IMR-90 (cell line): ENCODE data around the gene BCL2L12. TPM values are rescaled to one million over a fixed set of nuclear protein-coding genes. Genes with fewer than 3 reads are reported as not detected.
A peak's percentile ranks its signal among the peaks of the same experiment; 100 is the strongest.

Experiments used
- ATAC-seq: fragments of 200-7000 bp; cut with Tn5 transposase; 2 replicates; pipeline ENCODE4 v1.9.1; 2020; ENCODE audit warnings: low read depth, mild to moderate bottlenecking, moderate library complexity
- BruUV-seq: library from RNA; stranded (reverse); fragments of 400-500 nt; replicated peaks from 2 replicates; lab custom pipeline; 2021; lab: Mats Ljungman, UMichigan
- CTCF ChIA-PET: fragments of 300-600 bp; formaldehyde crosslinking; extraction: SDS; loops from one replicate; lab custom pipeline; 2021; ENCODE audit warnings: antibody characterized with exemption; lab: Yijun Ruan, JAX
- POLR2A ChIA-PET: fragments of 300-600 bp; sonication (Branson Sonifier 250); formaldehyde crosslinking; loops from one replicate; lab custom pipeline; 2022; ENCODE audit warnings: antibody characterized with exemption; ENCODE audit not compliant: unreplicated experiment; lab: Charles Lee
- DNase-seq: peaks from one replicate; pipeline ENCODE4 v3.0.0; 2013
- H2AFZ ChIP-seq: replicated peaks from 2 replicates; pipeline ENCODE3; 2013; ENCODE audit warnings: low read length, mild to moderate bottlenecking; ENCODE audit not compliant: poor library complexity
- H2AK5ac ChIP-seq: 2 replicates; pipeline ENCODE4 v1.6.1; 2013; ENCODE audit warnings: low read depth, low read length, inconsistent platforms
- H2AK9ac ChIP-seq: replicated peaks from 2 replicates; pipeline ENCODE3; 2013; ENCODE audit warnings: mild to moderate bottlenecking, low read depth, low read length, moderate library complexity; ENCODE audit not compliant: poor library complexity
- H2BK120ac ChIP-seq: 2 replicates; pipeline ENCODE4 v1.6.1; 2013; ENCODE audit warnings: low read depth, low read length, inconsistent platforms
- H2BK15ac ChIP-seq: 3 replicates; pipeline ENCODE4 v1.6.1; 2013; ENCODE audit warnings: low read depth, low read length, inconsistent platforms
- H2BK20ac ChIP-seq: 2 replicates; pipeline ENCODE4 v1.6.1; 2013; ENCODE audit warnings: low read depth, mild to moderate bottlenecking, inconsistent platforms, low read length, moderate library complexity
- H2BK5ac ChIP-seq: 2 replicates; pipeline ENCODE4 v1.6.1; 2013; ENCODE audit warnings: mild to moderate bottlenecking, low read depth, low read length, inconsistent platforms; ENCODE audit not compliant: poor library complexity, severe bottlenecking
- H3K14ac ChIP-seq: replicated peaks from 2 replicates; pipeline ENCODE4 v1.6.1; 2013; ENCODE audit warnings: low read depth, low read length, inconsistent platforms
- H3K18ac ChIP-seq: 2 replicates; pipeline ENCODE4 v1.6.1; 2013; ENCODE audit warnings: low read depth, low read length, control low read depth
- H3K23ac ChIP-seq: 2 replicates; pipeline ENCODE4 v1.6.1; 2013; ENCODE audit warnings: low read depth, low read length, inconsistent platforms
- H3K27ac ChIP-seq: 2 replicates; pipeline ENCODE4 v1.5.1; 2013; ENCODE audit warnings: mild to moderate bottlenecking, control low read depth, low read length; ENCODE audit not compliant: insufficient read depth
- H3K27me3 ChIP-seq: 2 replicates; pipeline ENCODE4 v1.6.1; 2013; ENCODE audit warnings: low read length; ENCODE audit not compliant: control insufficient read depth, insufficient read depth
- H3K36me3 ChIP-seq: 2 replicates; pipeline ENCODE4 v1.6.1; 2013; ENCODE audit warnings: low read length, mixed read lengths; ENCODE audit not compliant: control insufficient read depth, insufficient read depth
- H3K4ac ChIP-seq: 2 replicates; pipeline ENCODE4 v1.6.1; 2013; ENCODE audit warnings: low read depth, low read length, inconsistent platforms
- H3K4me1 ChIP-seq: 2 replicates; pipeline ENCODE4 v1.6.1; 2013; ENCODE audit warnings: low read length, mixed read lengths; ENCODE audit not compliant: control insufficient read depth, insufficient read depth
- H3K4me2 ChIP-seq: 2 replicates; pipeline ENCODE4 v1.6.1; 2013; ENCODE audit warnings: low read depth, mild to moderate bottlenecking, control low read depth, low read length, moderate library complexity
- H3K4me3 ChIP-seq: 2 replicates; pipeline ENCODE4 v1.5.1; 2013; ENCODE audit warnings: low read depth, mild to moderate bottlenecking, control low read depth, low read length, moderate library complexity; ENCODE audit not compliant: insufficient read depth
- H3K56ac ChIP-seq: 2 replicates; pipeline ENCODE4 v1.6.1; 2013; ENCODE audit warnings: low read length, inconsistent platforms; ENCODE audit not compliant: insufficient read depth; ENCODE audit errors: extremely low read depth
- H3K79me1 ChIP-seq, 2 experiments: 2 replicates each; pipeline ENCODE4 v1.6.1; 2013; ENCODE audit warnings: low read length in 2 of 2, inconsistent platforms in 1 of 2, low read depth in 1 of 2
- H3K9ac ChIP-seq: 2 replicates; pipeline ENCODE4 v1.6.1; 2013; ENCODE audit warnings: low read depth, low read length, control low read depth
- H3K9me1 ChIP-seq: 2 replicates; pipeline ENCODE4 v1.6.1; 2013; ENCODE audit warnings: low read length, inconsistent platforms; ENCODE audit not compliant: insufficient read depth
- H3K9me3 ChIP-seq: 2 replicates; pipeline ENCODE4 v1.6.1; 2013; ENCODE audit warnings: low read length; ENCODE audit not compliant: control insufficient read depth, insufficient read depth
- H4K20me1 ChIP-seq: 2 replicates; pipeline ENCODE4 v1.6.1; 2013; ENCODE audit warnings: low read length, inconsistent platforms; ENCODE audit not compliant: insufficient read depth
- H4K5ac ChIP-seq: 2 replicates; pipeline ENCODE4 v1.6.1; 2013; ENCODE audit warnings: mild to moderate bottlenecking, low read depth, low read length, control low read depth
- H4K8ac ChIP-seq, 2 experiments: 2 replicates each; pipeline ENCODE4 v1.6.1; 2013; ENCODE audit warnings: low read depth in 2 of 2, low read length in 2 of 2, control low read depth in 1 of 2, inconsistent platforms in 1 of 2
- H4K91ac ChIP-seq: 2 replicates; pipeline ENCODE4 v1.6.1; 2013; ENCODE audit warnings: low read depth, low read length, inconsistent platforms; ENCODE audit not compliant: insufficient read depth
- BHLHE40 ChIP-seq: fragments of 150-350 bp; IDR thresholded peaks from 2 replicates; pipeline ENCODE4 v1.6.1; 2016; ENCODE audit warnings: mild to moderate bottlenecking, low read depth, low read length
- CEBPB ChIP-seq: IDR thresholded peaks from 2 replicates; pipeline ENCODE4 v1.6.1; 2012; ENCODE audit warnings: low read depth, low read length, improper control_type of control experiment
- ELK1 ChIP-seq: fragments of 150-350 bp; IDR thresholded peaks from 2 replicates; pipeline ENCODE4 v1.6.1; 2016; ENCODE audit warnings: low read depth, mild to moderate bottlenecking, low read length, moderate library complexity, borderline replicate concordance
- FOS ChIP-seq: fragments of 150-350 bp; IDR thresholded peaks from 2 replicates; pipeline ENCODE4 v1.6.1; 2016; ENCODE audit warnings: low read depth, low read length
- MAFK ChIP-seq: IDR thresholded peaks from 2 replicates; pipeline ENCODE4 v1.6.1; 2012; ENCODE audit warnings: low read depth, low read length, improper control_type of control experiment
- MAZ ChIP-seq: IDR thresholded peaks from 2 replicates; pipeline ENCODE4 v1.6.1; 2012; ENCODE audit warnings: low read depth, mild to moderate bottlenecking, low read length, improper control_type of control experiment, moderate library complexity, borderline replicate concordance
- MXI1 ChIP-seq: IDR thresholded peaks from 2 replicates; pipeline ENCODE4 v1.6.1; 2012; ENCODE audit warnings: low read depth, mild to moderate bottlenecking, low read length, moderate library complexity, borderline replicate concordance
- NFE2L2 ChIP-seq: fragments of 150-350 bp; IDR thresholded peaks from 2 replicates; pipeline ENCODE4 v1.6.1; 2016; ENCODE audit warnings: low read depth, mild to moderate bottlenecking, low read length
- POLR2A ChIP-seq: IDR thresholded peaks from 2 replicates; pipeline ENCODE4 v1.6.1; 2012; ENCODE audit warnings: mild to moderate bottlenecking, low read depth, low read length
- RAD21 ChIP-seq: IDR thresholded peaks from 2 replicates; pipeline ENCODE4 v1.6.1; 2012; ENCODE audit warnings: low read length, improper control_type of control experiment
- RCOR1 ChIP-seq: IDR thresholded peaks from 2 replicates; pipeline ENCODE4 v1.6.1; 2012; ENCODE audit warnings: mild to moderate bottlenecking, low read length, improper control_type of control experiment; ENCODE audit not compliant: insufficient replicate concordance
- WGBS, 2 experiments: methylation state at CpG; one replicate each; pipeline versions ENCODE4 v1.1.5 to v1.1.7; 2013; ENCODE audit warnings: missing lambda C conversion rate in 2 of 2; ENCODE audit not compliant: insufficient read length in 1 of 2; ENCODE audit errors: extremely low coverage in 2 of 2; 5-methylcytosine and 5-hydroxymethylcytosine counted together
- dilution Hi-C: fragments of 300-500 bp; cut with HindIII; formaldehyde crosslinking; loops from one replicate; pipeline ENCODE4 v1.14.3; 2018; ENCODE audit warnings: low sequenced_read_pairs; ENCODE audit not compliant: unreplicated experiment
- in situ Hi-C: fragments of 300-500 bp; cut with MboI; formaldehyde crosslinking; loops from 3 replicates; pipeline ENCODE4 v1.14.3; 2019; ENCODE audit warnings: low sequenced_read_pairs, inconsistent platforms, mixed read lengths
- intact Hi-C: fragments of 100-400 bp; cut with micrococcal nuclease; formaldehyde crosslinking; loops from 2 replicates; pipeline ENCODE4 v1.10.0; 2022
- polyA plus RNA-seq, 3 experiments: library from polyadenylated mRNA; depleted of rRNA; stranded (reverse); fragments of >200 nt; gene quantifications; 2 replicates each; pipeline ENCODE4 v1.2.3, GENCODE V29; 2012; ENCODE audit warnings: low replicate concordance in 1 of 3
- total RNA-seq: library from RNA; depleted of rRNA; stranded (reverse); fragments of >200 nt; gene quantifications from 2 replicates; pipeline ENCODE4 v1.2.3, GENCODE V29; 2012

Gene BCL2L12
- total and polyA plus RNA-seq, 2 of the 4 experiments (the other 2 are of a cell fraction) = 3.9 to 32.6 TPM

GRCh38 chr19:49712397-49712859 lies 46.7 kb downstream of the BCL2L12 start:
- ChIA-PET CTCF (no interaction called here), POLR2A (no interaction called here)
- Histone ChIP-seq H3K4me2 (no peak overlapping the region), H4K8ac (no peak overlapping the region), H2BK15ac (no peak overlapping the region), H3K27ac (no peak overlapping the region), H3K79me1 (no peaks in the 10 kb centered on the region; a peak in 1 of 4 replicates), H2BK5ac (no peak overlapping the region), H3K14ac (no peak overlapping the region), H2AK5ac (peak overlapping the region; percentile 18; the same call in 1 of the 2 replicates), H3K4me3 (no peak overlapping the region), H2BK20ac (no peak overlapping the region), H2AK9ac (peak overlapping the region; percentile 9), H3K4ac (no peak overlapping the region), H3K9me1 (peaks cover 12% of the 10 kb centered on the region; the same call in 1 of the 2 replicates), H3K4me1 (peaks cover 2% of the 10 kb centered on the region; the same call in 1 of the 2 replicates), H4K91ac (no peak overlapping the region; the same call in 1 of the 2 replicates), H3K36me3 (peaks cover 26% of the 10 kb centered on the region), H3K23ac (no peak overlapping the region), H2AFZ (peak overlapping the region; percentile 72), H3K18ac (no peak overlapping the region), H3K27me3 (no peaks in the 10 kb centered on the region), H2BK120ac (no peak overlapping the region), H3K9me3 (no peaks in the 10 kb centered on the region), H4K5ac (no peak overlapping the region), H3K9ac (no peak overlapping the region), H4K20me1 (no peaks in the 10 kb centered on the region), H3K56ac (no peak overlapping the region)
- intact Hi-C loops (loop anchor here (10.0 kb wide), 1 partner anchor 102 kb away; the partner anchor contains the start of genes FUZ and MED25), in situ Hi-C loops (no loop called here), dilution Hi-C loops (no loop called here)
- TF ChIP-seq MXI1 = no peak
- no peak for TF ChIP-seq ELK1
- TF ChIP-seq MAZ = no peak
- TF ChIP-seq BHLHE40 = no peak
- no peak for TF ChIP-seq POLR2A
- no peak for TF ChIP-seq NFE2L2
- TF ChIP-seq FOS = no peak
- no peak for TF ChIP-seq RCOR1
- TF ChIP-seq CEBPB = no peak
- TF ChIP-seq RAD21 = no peak
- TF ChIP-seq MAFK = no peak
- no TSS peak for BruUV-seq
- peak; percentile 1 for DNase-seq
- no peak for ATAC-seq
- WGBS, 2 experiments = 74% methylated on average over 14 of the region's 20 CpGs; no CpG with 5 or more reads in 1 of the 2 experiments
